ENCODE results near the gene ERBIN. TPM values are rescaled to one million over a fixed set of nuclear protein-coding genes. Genes with fewer than 3 reads are reported as not detected.

The ERBIN gene
- total and polyA plus RNA-seq, 9 of the 15 experiments (the other 6 are each of a cell fraction or from before 2014, with no cell fraction given), result 11.9 to 72.8 (median 41.7) TPM

GRCh38 chr5:65902104-65902503, 24.3 kb upstream of the ERBIN start (continued):
- TF ChIP-seq PRDM10 (IDR thresholded peaks at IDR 0.05; ENCODE audit: partially characterized antibody) (no peak), NR2C1 (IDR thresholded peaks at IDR 0.05) (no peak), NR2C1 (tag; IDR thresholded peaks at IDR 0.05) (0 out of 2 replicates have a peak, but pooled peaks have one; percentile 10), L3MBTL2 (IDR thresholded peaks at IDR 0.05) (0 out of 2 replicates have a peak, but pooled peaks have one; percentile 13), GMEB1 (CRISPR knock-in tag; IDR thresholded peaks at IDR 0.05) (no peak), ZNF277 (CRISPR knock-in tag; IDR thresholded peaks at IDR 0.05; ENCODE audit: borderline replicate concordance) (no peak), ZBTB5 (IDR thresholded peaks at IDR 0.05) (no peak), ELF1 (tag; IDR thresholded peaks at IDR 0.05) (no peak), ZKSCAN3 (CRISPR knock-in tag; IDR thresholded peaks at IDR 0.05) (no peak), SIX5 (IDR thresholded peaks at IDR 0.05; ENCODE audit: borderline replicate concordance in 1 of 2, insufficient read depth in 1 of 2, low read depth in 1 of 2, low read length in 2 of 2) (no peak), CEBPB (tag; IDR thresholded peaks at IDR 0.05) (peak; percentile 60), NELFE (IDR thresholded peaks at IDR 0.05; ENCODE audit: insufficient read depth, insufficient read length) (no peak), ZNF408 (CRISPR knock-in tag; IDR thresholded peaks at IDR 0.05; ENCODE audit: low read depth) (no peak), SMARCA4 (IDR thresholded peaks at IDR 0.05) (no peak), PHF21A (IDR thresholded peaks at IDR 0.05; ENCODE audit: borderline replicate concordance, low read depth) (no peak), ZFP36 (IDR thresholded peaks at IDR 0.05; ENCODE audit: low read depth, low read length, partially characterized antibody) (no peak), CSDE1 (IDR thresholded peaks at IDR 0.05) (no peak), SOX6 (IDR thresholded peaks at IDR 0.05) (no peak), ATF4 (CRISPR knock-in tag; IDR thresholded peaks at IDR 0.05) (0 out of 2 replicates have a peak, but pooled peaks have one; percentile 58), GTF2B (IDR thresholded peaks at IDR 0.05; ENCODE audit: extremely low read depth, insufficient read length) (no peak)

Measured in K562 (cell line).